HUES64 (cell line): Measurements from ENCODE around the gene TLK2.

ENCODE experiments used
- H3K27ac ChIP-seq: 2 replicates; pipeline ENCODE4 v1.7.0; 2013; ENCODE audit warnings: low read depth, low read length, inconsistent platforms
- H3K27me3 ChIP-seq: 2 replicates; pipeline ENCODE4 v1.6.1; 2013; ENCODE audit warnings: mild to moderate bottlenecking, low read length; ENCODE audit not compliant: insufficient read depth
- H3K36me3 ChIP-seq: 2 replicates; pipeline ENCODE4 v1.6.1; 2013; ENCODE audit warnings: mild to moderate bottlenecking, low read length; ENCODE audit not compliant: insufficient read depth
- H3K4me1 ChIP-seq: 2 replicates; pipeline ENCODE4 v1.6.1; 2013; ENCODE audit warnings: mild to moderate bottlenecking, low read length, moderate library complexity; ENCODE audit not compliant: insufficient read depth
- H3K4me3 ChIP-seq: 2 replicates; pipeline ENCODE4 v1.5.1; 2013; ENCODE audit warnings: mild to moderate bottlenecking, low read length, moderate library complexity
- H3K9ac ChIP-seq: 2 replicates; pipeline ENCODE4 v1.6.1; 2013; ENCODE audit warnings: mild to moderate bottlenecking, low read depth, low read length
- H3K9me3 ChIP-seq: 2 replicates; pipeline ENCODE4 v1.6.1; 2013; ENCODE audit warnings: low read depth, low read length; ENCODE audit not compliant: insufficient read depth
- WGBS: fragments of 150-250, 120-280 bp; methylation state at CpG from one replicate; pipeline ENCODE4 v1.1.7; 2013; ENCODE audit warnings: missing lambda C conversion rate; 5-methylcytosine and 5-hydroxymethylcytosine counted together

Gene TLK2

DNA sequence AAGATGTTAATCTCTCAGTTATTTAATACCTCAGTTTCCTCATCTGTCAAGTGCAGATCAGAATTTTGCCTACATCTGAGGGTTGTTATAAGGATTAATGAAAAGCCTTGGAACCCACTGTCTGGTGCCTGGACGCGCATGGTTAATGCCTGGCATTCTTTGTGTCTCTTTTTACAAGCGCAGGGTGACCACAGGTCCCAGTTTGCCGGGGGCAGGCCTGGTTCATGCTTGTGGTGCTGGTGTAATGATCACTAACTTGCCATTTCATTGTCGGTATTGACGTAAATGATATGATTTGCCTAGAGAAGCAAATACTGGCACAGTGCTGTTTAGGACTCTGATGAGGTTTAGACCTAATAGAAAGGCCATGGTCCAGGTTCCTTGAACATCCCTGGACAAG, 172.0 kb downstream of the TLK2 start:
- Histone ChIP-seq H3K9ac (no peak overlapping the region), H3K4me1 (peaks cover 11% of the 10 kb centered on the region), H3K27me3 (peaks cover 9% of the 10 kb centered on the region; the same call in 1 of the 2 replicates), H3K36me3 (peaks cover 5% of the 10 kb centered on the region; the same call in 1 of the 2 replicates), H3K4me3 (no peak overlapping the region), H3K9me3 (no peaks in the 10 kb centered on the region), H3K27ac (no peak overlapping the region)
- 88% methylated on average over 6 of the region's 6 CpGs for WGBS

DNA sequence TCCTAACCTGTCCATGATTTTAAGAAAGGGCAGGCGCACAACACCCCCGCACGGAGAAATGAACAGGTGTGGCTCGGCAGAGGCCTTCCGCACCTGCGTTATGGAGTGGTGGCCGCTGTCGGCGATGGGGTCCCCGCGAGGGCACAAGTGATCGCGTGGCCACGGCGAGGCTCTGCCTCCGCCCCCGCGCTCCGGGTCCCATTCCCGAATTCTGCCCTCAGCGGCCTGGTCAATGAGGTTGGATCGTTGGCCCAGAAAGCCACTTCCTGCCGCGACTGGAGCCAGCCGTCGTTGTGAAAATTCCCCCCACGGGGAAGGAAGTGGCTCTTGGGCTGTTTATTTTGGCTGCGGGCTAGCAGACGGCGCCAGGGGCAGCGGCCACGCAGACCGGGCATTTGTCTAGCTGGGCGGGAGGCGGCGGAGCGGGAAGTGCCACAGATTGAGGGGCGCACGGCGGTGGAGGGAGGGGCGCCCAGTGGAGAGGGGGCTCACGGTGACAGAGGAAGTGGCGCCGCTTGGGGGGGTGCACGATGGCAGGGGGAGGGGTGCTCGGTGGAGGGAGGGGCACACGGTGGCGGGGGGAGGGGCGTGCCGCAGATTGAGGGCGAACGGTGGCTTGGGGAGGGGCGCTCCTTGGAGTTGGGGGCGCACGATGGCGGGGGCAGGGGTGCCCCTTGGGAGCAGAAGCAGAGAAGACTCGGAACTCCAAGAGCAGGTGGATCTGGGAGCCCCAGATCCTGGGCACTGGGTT, 173.8 kb downstream of the TLK2 start:
- Histone ChIP-seq H3K9me3 (no peaks in the 10 kb centered on the region), H3K9ac (peak overlapping the region; percentile 81), H3K36me3 (peaks cover 5% of the 10 kb centered on the region; the same call in 1 of the 2 replicates), H3K4me3 (peak overlapping the region; percentile 64), H3K27ac (peak overlapping the region; percentile 88), H3K27me3 (peaks cover 9% of the 10 kb centered on the region; the same call in 1 of the 2 replicates), H3K4me1 (peaks cover 11% of the 10 kb centered on the region)
- WGBS, result 4% methylated on average over 57 of the region's 57 CpGs

DNA sequence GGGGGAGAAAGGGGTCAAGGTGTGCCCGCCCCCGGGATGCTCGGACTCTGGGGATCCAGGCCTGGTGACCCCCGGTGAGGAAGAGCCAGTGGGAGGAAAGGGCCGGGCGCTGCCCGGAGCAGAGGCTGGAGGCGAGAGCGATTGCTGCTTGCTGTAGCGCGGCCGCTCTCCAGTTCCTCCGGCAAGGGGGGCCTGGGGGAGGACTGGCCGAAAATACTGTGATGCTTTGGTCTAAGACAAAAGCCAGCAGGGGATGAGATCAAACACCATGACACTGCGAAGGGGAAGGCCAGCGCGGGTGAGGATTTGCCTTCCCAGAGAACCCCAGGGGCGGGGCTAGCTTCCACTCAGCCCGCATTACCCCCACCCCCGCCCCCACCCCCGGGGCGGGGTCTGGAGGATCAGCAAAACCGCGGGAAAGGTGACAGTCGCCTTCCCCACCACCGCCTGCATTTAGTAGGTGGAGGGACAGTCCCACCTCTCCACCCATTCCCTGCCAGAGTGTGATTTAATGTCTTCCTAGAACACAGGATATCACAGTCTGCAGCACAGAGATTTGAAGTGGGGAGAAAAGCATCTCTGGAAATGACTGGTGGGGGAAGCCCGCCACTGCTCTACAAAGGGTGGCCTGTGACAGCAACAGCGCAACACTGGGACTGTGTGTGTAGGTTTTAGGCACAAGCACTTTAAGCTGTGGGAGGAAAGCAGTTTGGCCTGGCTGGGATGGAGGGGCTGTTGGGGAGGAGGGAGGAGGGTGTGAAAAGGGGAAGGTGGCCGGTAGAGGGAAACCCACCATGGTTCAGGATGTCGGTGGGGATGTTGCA, 174.6 kb downstream of the TLK2 start:
- H3K4me3 ChIP-seq, result peak overlapping the region; percentile 64
- H3K36me3 ChIP-seq, result peaks cover 5% of the 10 kb centered on the region; the same call in 1 of the 2 replicates
- H3K9me3 ChIP-seq, result no peaks in the 10 kb centered on the region
- H3K27me3 ChIP-seq, result peaks cover 9% of the 10 kb centered on the region; the same call in 1 of the 2 replicates
- H3K27ac ChIP-seq, result peak overlapping the region; percentile 88
- H3K9ac ChIP-seq, result peak overlapping the region; percentile 70
- peaks cover 11% of the 10 kb centered on the region for H3K4me1 ChIP-seq
- WGBS, result 8% methylated on average over 26 of the region's 30 CpGs

DNA sequence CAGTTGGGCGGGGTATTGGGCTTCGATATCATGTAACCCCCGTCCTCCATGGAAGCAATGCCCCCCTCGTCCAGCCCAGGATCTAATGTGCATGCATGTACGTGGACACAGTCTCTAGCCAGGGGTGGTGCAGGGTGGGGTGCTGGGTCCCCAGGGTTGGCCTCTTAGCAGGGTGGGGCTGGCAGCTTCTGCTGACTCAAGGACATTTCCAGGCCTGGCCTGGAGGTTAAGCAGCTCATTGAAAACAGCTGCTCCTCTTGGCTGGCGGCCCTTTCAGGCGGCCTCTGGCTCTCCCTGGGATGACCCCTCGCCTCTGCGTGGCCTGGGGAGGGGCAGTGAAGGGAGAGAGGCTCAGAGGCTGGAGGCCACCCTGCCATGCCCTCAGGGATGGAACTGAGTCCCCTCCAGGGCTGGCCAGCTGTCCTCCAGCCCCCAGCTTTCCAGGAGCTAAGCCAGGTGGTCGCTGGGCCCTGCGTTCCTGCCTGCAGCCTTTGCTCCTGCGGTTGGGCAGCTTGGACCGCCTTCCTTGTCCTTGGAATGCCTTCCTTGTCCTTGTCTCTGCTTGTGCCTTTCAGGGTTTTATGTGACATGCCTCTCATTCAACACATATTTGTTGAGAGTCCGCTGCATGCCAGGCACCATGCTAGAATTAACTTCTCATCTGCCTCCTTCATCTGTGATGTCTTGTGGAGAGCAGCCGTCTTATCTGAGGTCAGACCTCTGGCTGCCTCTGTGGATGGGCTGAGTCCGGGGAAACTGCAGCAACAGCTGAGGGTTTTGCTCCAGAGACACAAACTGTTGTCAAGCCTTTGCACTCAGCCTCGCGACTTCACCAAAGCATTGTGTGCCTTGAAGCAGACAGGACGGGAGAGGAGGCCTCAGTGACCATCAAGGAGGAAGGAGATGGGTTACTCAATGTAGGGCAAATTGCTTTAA, 175.5 kb downstream of the TLK2 start:
- Histone ChIP-seq H3K36me3 (peaks cover 5% of the 10 kb centered on the region; the same call in 1 of the 2 replicates), H3K27ac (0 out of 2 replicates have a peak overlapping the region, but pooled peaks have one; percentile 46), H3K4me1 (peaks cover 11% of the 10 kb centered on the region), H3K4me3 (no peak overlapping the region), H3K27me3 (peaks cover 9% of the 10 kb centered on the region; the same call in 1 of the 2 replicates), H3K9ac (peak overlapping the region; percentile 28; the same call in 1 of the 2 replicates), H3K9me3 (no peaks in the 10 kb centered on the region)
- WGBS, result 74% methylated on average over 19 of the region's 19 CpGs

DNA sequence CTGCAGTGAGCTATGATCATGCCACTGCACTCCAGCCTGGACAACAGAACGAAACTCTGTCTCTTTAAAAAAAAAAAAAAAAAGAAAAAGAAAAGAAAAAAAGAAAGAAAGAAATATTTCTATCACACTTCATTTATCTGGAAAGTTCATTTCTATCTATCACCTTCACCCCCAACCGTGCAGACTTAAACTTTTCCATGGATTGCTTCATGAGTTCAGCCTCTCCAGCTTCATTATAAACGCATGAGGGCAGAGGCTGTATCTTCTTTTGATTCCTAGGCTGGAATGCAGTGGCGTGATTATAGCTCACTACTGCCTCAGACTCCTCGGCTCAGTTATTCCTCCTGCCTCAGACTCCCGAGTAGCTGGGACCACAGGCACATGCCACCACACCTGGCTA, 177.0 kb downstream of the TLK2 start:
- Histone ChIP-seq H3K36me3 (peaks cover 5% of the 10 kb centered on the region; the same call in 1 of the 2 replicates), H3K4me1 (peaks cover 11% of the 10 kb centered on the region), H3K9ac (no peak overlapping the region), H3K9me3 (no peaks in the 10 kb centered on the region), H3K27ac (no peak overlapping the region), H3K4me3 (no peak overlapping the region), H3K27me3 (peaks cover 9% of the 10 kb centered on the region; the same call in 1 of the 2 replicates)
- 96% methylated on average over 5 of the region's 6 CpGs for WGBS

DNA sequence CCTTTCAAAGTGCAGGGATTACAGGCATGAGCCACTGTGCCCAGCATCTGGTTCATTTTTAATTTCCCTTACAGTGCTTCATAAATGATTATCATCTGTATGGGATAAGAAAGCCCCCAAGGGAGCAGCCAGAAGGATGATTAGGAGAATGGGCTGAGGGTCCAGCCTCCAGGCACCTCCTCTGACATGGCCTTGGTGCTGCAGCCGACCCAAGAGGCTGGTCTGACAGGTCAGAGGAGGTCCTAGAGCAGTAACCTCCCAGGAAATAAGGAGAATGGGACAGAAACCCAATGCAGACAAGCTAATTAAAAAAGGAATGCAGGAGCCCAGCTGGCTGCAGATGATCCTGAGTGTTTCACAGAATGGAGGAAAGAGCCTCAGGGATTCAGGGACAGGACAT, 177.8 kb downstream of the TLK2 start:
- Histone ChIP-seq H3K36me3 (peaks cover 5% of the 10 kb centered on the region; the same call in 1 of the 2 replicates), H3K9me3 (no peaks in the 10 kb centered on the region; the same call in 1 of the 2 replicates), H3K4me1 (peaks cover 11% of the 10 kb centered on the region), H3K27me3 (peaks cover 6% of the 10 kb centered on the region; the same call in 1 of the 2 replicates), H3K4me3 (no peak overlapping the region), H3K27ac (no peak overlapping the region), H3K9ac (no peak overlapping the region)
- 90% methylated on average over 1 of the region's 1 CpG for WGBS

DNA sequence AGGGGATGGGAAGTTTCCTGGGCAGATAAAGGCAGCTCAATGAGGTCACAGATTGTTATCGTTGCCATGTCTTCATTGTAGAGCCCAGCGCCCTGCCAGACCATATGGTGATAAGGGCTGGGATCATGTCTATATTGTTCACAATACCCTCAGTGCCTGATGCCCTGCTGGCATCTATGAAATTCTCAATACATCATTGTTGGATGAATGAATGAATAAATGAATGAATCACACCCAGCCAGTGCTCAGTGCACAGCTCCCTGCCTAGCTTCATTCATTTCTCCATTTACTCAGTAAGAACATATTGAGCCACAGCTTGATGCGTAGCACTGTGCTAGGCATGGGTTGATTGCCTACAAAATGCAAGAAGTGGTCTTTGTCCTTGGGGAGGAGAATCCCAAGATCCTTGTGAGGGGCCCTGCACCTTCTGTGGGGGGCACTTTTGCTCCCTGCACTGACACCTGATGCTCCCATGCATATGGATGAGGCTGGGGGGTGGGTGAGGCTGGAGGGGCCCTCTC, 178.6 kb downstream of the TLK2 start:
- Histone ChIP-seq H3K27me3 (no peaks in the 10 kb centered on the region), H3K9ac (no peak overlapping the region), H3K4me3 (no peak overlapping the region), H3K4me1 (peaks cover 6% of the 10 kb centered on the region), H3K36me3 (peaks cover 6% of the 10 kb centered on the region; the same call in 1 of the 2 replicates), H3K27ac (no peak overlapping the region), H3K9me3 (no peaks in the 10 kb centered on the region; the same call in 1 of the 2 replicates)
- 97% methylated on average over 3 of the region's 3 CpGs for WGBS

DNA sequence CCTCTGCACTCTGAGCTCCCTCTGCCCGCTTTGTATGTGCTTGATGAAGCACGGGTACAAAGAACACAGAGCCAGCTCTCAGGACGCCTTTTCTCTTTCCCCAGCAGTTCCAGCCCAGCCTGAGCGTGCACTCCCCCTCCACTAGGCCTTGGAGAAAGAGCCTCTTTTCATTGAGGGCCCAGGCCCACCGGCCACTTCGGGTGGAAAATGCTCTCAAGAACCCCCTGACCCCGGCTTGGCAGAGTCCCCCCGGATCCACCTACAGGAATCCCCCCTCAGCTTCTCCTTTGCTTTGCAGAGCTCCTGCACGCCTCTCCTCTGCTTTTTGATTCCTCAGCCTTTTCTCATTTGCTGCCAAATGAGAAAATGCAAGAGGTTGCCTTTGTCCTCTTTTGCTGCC, 179.1 kb downstream of the TLK2 start:
- WGBS, result 89% methylated on average over 9 of the region's 9 CpGs

DNA sequence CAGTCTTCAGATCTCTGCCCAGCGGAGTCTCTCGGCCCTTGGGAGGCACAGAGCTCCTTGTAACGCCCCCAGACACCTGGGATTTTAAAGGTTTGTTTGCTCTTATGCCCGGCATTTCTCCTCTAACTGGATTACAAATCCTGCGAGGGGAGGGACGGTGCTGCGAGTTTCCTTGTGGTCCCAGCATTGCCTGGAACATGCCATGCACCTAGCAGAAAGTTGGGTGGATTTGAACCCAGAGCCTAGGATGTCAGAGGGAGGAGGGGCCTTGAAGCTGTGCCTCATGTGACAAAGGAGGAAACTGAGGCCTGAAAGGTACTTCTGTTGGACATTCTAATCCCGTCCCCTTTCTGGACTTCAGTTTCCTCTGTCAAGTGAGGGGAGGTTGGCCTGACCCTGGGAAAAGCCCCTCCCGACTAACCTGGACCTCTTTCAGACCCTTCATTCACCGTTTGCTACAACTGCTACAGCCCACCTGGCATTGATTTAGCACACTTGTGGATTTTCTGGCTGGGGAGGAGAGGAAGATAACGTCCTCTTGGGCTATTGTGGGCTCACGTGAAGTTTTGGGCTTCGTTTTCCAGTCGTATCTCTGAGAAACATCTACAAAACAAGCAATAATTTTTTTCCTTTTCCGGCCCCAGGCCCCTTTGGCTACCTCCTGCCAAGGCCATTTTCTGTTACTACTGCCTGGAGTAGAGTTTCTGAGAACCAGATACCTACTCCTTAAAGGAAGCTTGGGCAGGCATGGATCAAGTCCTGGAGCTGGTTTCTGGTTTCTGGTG, 179.7 kb downstream of the TLK2 start:
- Histone ChIP-seq H3K4me1 (peaks cover 5% of the 10 kb centered on the region), H3K4me3 (no peak overlapping the region), H3K27me3 (no peaks in the 10 kb centered on the region), H3K9me3 (no peaks in the 10 kb centered on the region; the same call in 1 of the 2 replicates), H3K27ac (no peak overlapping the region), H3K9ac (no peak overlapping the region), H3K36me3 (peaks cover 7% of the 10 kb centered on the region; the same call in 1 of the 2 replicates)
- 90% methylated on average over 15 of the region's 15 CpGs for WGBS

More for the DNA sequence above, 179.1 kb downstream of the TLK2 start:
- Histone ChIP-seq H3K9me3 (no peaks in the 10 kb centered on the region; the same call in 1 of the 2 replicates), H3K27ac (no peak overlapping the region), H3K9ac (no peak overlapping the region), H3K27me3 (no peaks in the 10 kb centered on the region), H3K36me3 (peaks cover 7% of the 10 kb centered on the region; the same call in 1 of the 2 replicates), H3K4me1 (peaks cover 6% of the 10 kb centered on the region), H3K4me3 (no peak overlapping the region)
